Body of pancreas (tissue), 4 donors: ENCODE results near the gene AQP12B. TPM values are rescaled to one million over a fixed set of nuclear protein-coding genes. Genes with fewer than 3 reads are reported as not detected.

ENCODE experiments used
- ATAC-seq: fragments of 150-250 bp; one replicate; pipeline ENCODE4 v1.9.1; 2016
- DNase-seq, 4 donors: peaks; one replicate each; pipeline ENCODE4 v3.0.0-alpha.2; 2019
- H3K27ac ChIP-seq, 4 donors: fragments of 200-600 bp; sonication (generic); 1 replicate in 3 of 4; 2 replicates in 1 of 4; pipeline versions ENCODE4 v1.5.1 to v1.6.1; 2016 to 2019; ENCODE audit warnings: mild to moderate bottlenecking in 1 of 4, mixed read lengths in 1 of 4, moderate library complexity in 1 of 4
- H3K27me3 ChIP-seq, 2 donors: fragments of 200-600 bp; sonication (generic); one replicate each; pipeline ENCODE4 v1.6.0; 2016; ENCODE audit warnings: mild to moderate bottlenecking in 1 of 2
- H3K36me3 ChIP-seq, 2 donors: fragments of 200-600 bp; sonication (generic); replicated peaks in 1 of 2; 2 replicates each; pipeline ENCODE4 v1.5.1; 2016; ENCODE audit warnings: low read depth in 2 of 2; ENCODE audit not compliant: insufficient read depth in 1 of 2
- H3K4me1 ChIP-seq: fragments of 200-600 bp; sonication (generic); one replicate; pipeline ENCODE4 v1.6.0; 2016
- H3K4me3 ChIP-seq, 2 donors: fragments of 200-600 bp; sonication (generic); 1 replicate in 1 of 2; 2 replicates in 1 of 2; pipeline ENCODE4 v1.5.1; 2016 to 2019
- H3K9me3 ChIP-seq, 3 donors: fragments of 200-600 bp; sonication (generic); 1 replicate in 2 of 3; 2 replicates in 1 of 3; pipeline ENCODE4 v1.5.1; 2016
- POLR2A ChIP-seq, 3 donors: fragments of 450-650 bp; IDR thresholded peaks; one replicate each; pipeline ENCODE4 v1.6.1; 2016; ENCODE audit warnings: antibody characterized with exemption in 3 of 3, mild to moderate bottlenecking in 2 of 3
- WGBS, 2 donors: methylation state at CpG; one replicate each; pipeline ENCODE4 v1.1.5; 2017; 5-methylcytosine and 5-hydroxymethylcytosine counted together
- intact Hi-C: fragments of 100-400 bp; cut with DNase I; formaldehyde crosslinking; loops from one replicate; pipeline ENCODE4 v1.15.1; 2023
- total RNA-seq, 2 donors: library from RNA; depleted of rRNA; stranded (reverse); fragments of >200 nt; gene quantifications; one replicate each; pipeline ENCODE4 v1.1.0, GENCODE V29; 2016
- TF ChIP-seq, protein P1 (sequence below), 7 experiments: fragments of 450-650 bp in 4 of 7; fragments of 200-600 bp in 3 of 7; sonication (generic) in 3 of 7; IDR thresholded peaks; one replicate each; pipeline ENCODE4 v1.5.1; 2016 to 2019; ENCODE audit warnings: antibody characterized with exemption in 7 of 7

Gene AQP12B
- total RNA-seq, 2 donors from 2014 or later = 328 to 392 TPM

DNA sequence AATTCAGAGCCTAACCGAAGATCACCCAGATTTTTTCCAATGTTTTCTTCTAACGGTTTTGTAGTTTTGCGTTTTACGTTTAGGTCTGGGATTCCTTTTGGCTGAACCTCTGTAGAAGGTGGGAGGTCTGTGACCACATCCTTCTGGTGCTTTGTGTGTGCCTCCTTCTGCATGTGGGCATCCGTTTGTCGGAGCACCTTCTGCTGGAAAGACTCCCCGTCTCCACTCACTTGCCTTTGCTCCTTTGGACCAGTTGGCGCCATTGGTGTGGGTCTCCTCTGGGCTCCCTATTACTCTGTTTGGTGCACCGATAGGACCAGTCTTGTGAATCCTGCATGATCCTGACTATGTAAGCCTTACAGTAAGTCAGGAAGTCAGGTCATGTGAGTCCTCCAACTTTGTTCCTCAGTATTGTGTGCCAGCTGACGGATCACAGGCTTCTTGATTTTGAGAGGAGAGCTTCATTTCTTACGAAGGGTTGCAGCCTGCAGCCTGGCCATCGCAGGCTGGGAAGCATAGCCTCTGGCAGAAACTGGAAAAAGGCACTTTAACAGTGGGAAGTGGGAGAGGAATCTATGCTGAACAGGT is 22.6 kb upstream of the AQP12B start:
- WGBS, 2 donors = 68 to 83% methylated on average over 12 of the region's 12 CpGs
- intact Hi-C loops = no loop called here

DNA sequence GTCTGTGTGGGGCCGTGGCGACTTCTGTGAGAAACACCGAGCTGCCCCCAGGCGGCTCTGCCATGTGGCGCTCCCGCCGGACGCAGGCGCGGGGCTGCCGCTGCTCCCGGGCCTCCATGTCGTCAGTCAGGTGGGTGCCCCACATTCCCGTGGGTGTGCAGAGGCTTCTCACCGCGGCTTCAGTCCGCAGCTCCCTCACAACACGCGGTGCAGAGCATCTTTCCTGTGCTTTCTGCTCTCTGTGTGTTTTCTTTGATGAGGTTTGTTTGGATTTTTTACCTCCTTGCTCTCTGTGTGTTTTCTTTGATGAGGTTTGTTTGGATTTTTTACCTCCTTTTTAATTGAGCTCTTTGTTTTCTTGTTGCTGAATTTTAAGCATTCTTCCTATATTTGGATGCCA is 22.0 kb upstream of the AQP12B start:
- no peak for ATAC-seq
- no peak overlapping the region for H3K27ac ChIP-seq
- no peak for DNase-seq
- no peaks in the 10 kb centered on the region for H3K27me3 ChIP-seq
- no peaks in the 10 kb centered on the region for H3K9me3 ChIP-seq
- peaks cover 8% of the 10 kb centered on the region for H3K4me1 ChIP-seq
- no peaks in the 10 kb centered on the region for H3K36me3 ChIP-seq
- intact Hi-C loops = no loop called here
- TF ChIP-seq, protein P1, sequence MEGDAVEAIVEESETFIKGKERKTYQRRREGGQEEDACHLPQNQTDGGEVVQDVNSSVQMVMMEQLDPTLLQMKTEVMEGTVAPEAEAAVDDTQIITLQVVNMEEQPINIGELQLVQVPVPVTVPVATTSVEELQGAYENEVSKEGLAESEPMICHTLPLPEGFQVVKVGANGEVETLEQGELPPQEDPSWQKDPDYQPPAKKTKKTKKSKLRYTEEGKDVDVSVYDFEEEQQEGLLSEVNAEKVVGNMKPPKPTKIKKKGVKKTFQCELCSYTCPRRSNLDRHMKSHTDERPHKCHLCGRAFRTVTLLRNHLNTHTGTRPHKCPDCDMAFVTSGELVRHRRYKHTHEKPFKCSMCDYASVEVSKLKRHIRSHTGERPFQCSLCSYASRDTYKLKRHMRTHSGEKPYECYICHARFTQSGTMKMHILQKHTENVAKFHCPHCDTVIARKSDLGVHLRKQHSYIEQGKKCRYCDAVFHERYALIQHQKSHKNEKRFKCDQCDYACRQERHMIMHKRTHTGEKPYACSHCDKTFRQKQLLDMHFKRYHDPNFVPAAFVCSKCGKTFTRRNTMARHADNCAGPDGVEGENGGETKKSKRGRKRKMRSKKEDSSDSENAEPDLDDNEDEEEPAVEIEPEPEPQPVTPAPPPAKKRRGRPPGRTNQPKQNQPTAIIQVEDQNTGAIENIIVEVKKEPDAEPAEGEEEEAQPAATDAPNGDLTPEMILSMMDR (IDR thresholded peaks at IDR 0.05) = no peak
- no peak for TF ChIP-seq POLR2A (IDR thresholded peaks at IDR 0.05)
- 70 to 75% methylated on average over 16 to 19 of the region's 19 CpGs for WGBS, 2 donors
- no peak overlapping the region for H3K4me3 ChIP-seq

More for the DNA sequence above, 22.6 kb upstream of the AQP12B start:
- Histone ChIP-seq H3K27ac (no peak overlapping the region), H3K36me3 (no peaks in the 10 kb centered on the region), H3K9me3 (no peaks in the 10 kb centered on the region), H3K4me3 (no peak overlapping the region), H3K4me1 (peaks cover 8% of the 10 kb centered on the region), H3K27me3 (no peaks in the 10 kb centered on the region)
- TF ChIP-seq, protein P1 (IDR thresholded peaks at IDR 0.05) = no peak
- TF ChIP-seq POLR2A (IDR thresholded peaks at IDR 0.05) = no peak
- ATAC-seq (no peak), DNase-seq (no peak)

DNA sequence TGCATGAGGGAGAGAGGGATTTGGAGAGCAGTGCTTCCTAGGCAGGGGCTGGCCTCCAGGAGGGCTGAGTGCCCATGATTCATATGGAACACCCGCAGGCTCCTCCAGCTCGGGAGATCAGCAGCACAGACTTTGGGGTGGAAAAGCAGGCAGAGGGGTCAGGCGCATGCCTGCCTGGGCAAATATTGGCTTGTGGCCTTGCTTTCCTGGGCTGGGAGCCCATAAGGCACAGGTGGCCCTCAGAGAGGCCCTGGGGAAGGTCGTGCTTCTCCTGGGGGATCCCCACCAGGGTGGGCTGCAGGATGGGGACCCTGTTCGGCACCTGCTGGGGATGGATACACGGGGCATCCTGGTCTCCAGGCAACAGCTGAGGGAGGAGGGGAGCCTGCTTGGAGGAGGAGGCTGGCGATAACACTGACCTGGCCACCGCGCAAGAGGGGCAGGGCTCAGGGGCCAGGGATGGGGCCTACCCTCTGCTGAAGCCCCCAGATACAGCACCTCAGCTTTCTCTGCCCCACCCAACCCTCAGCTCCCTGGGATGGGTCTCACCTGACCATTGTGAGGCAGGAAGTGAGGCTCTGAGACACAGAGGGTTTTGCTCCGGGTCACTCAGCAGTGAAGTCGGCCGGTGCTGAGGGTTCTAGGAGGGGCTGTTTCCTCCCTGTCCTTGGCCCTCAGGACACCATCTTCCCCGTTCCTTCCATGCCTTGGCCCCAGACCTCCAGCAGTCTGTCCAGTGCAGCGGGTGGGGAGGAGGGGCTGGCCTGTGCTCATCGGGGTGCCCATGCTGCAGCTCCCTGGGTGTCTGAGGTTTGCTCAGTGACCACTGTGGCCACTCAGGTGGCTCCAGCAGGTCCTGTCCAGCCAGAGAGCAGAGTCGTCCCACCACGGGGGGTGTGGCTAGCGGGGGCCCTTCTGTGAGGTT is 21.0 kb upstream of the AQP12B start:
- intact Hi-C loops = no loop called here
- ATAC-seq (no peak), DNase-seq (peak in 1 of 4 donors; percentile 21)
- WGBS, 2 donors = 55 to 59% methylated on average over 7 to 16 of the region's 18 CpGs
- no peaks in the 10 kb centered on the region for H3K27me3 ChIP-seq
- H3K4me1 ChIP-seq = peaks cover 11% of the 10 kb centered on the region
- H3K27ac ChIP-seq = no peak overlapping the region
- H3K9me3 ChIP-seq = no peaks in the 10 kb centered on the region
- no peaks in the 10 kb centered on the region for H3K36me3 ChIP-seq
- TF ChIP-seq, protein P1 (IDR thresholded peaks at IDR 0.05) = no peak
- no peak for TF ChIP-seq POLR2A (IDR thresholded peaks at IDR 0.05)
- H3K4me3 ChIP-seq = no peak overlapping the region

DNA sequence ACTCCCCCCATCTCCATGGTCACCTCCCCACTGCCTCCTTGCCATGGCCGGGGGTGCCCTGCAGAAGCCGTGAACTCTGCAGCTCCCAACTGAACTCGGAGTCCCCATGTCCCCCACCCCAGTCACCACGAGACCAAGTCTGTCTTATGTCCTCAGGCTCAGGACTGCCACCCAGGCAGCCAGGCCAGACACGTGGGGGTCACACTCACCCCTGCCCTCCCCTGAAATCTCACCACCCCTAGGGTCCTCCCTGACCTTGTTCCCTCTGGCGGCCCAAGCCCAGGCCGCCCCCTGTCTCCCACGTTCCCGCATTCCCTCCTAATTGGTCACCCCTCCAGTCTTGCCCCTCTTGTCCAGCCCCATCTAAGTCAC is 19.9 kb upstream of the AQP12B start:
- Histone ChIP-seq H3K4me1 (peaks cover 11% of the 10 kb centered on the region), H3K27ac (no peak overlapping the region), H3K36me3 (no peaks in the 10 kb centered on the region), H3K27me3 (no peaks in the 10 kb centered on the region), H3K9me3 (no peaks in the 10 kb centered on the region), H3K4me3 (no peak overlapping the region)
- ATAC-seq (no peak), DNase-seq (no peak)
- intact Hi-C loops = no loop called here
- 74 to 88% methylated on average over 8 to 9 of the region's 9 CpGs for WGBS, 2 donors
- TF ChIP-seq POLR2A (IDR thresholded peaks at IDR 0.05) = no peak
- TF ChIP-seq, protein P1 (IDR thresholded peaks at IDR 0.05) = no peak
